Muscle of leg (tissue), 11 donors: ENCODE results near the gene RABL3. TPM values are rescaled to one million over a fixed set of nuclear protein-coding genes. Genes with fewer than 3 reads are reported as not detected.
A peak's percentile ranks its signal among the peaks of the same experiment; 100 is the strongest.
"Not testable (repeated sequence)": the region's sequence is repeated elsewhere in the genome, so short reads cannot be mapped to it uniquely, and the experiment has no call there.

Experiments used
- DNase-seq: peaks from one replicate; pipeline ENCODE4 v3.0.0; 2013
- H3K27ac ChIP-seq: one replicate; pipeline ENCODE4 v1.5.1; 2013; ENCODE audit warnings: mild to moderate bottlenecking, low read length, control low read depth
- H3K27me3 ChIP-seq: one replicate; pipeline ENCODE4 v1.6.1; 2013; ENCODE audit warnings: low read length; ENCODE audit not compliant: control insufficient read depth, insufficient read depth
- H3K36me3 ChIP-seq: one replicate; pipeline ENCODE4 v1.6.1; 2013; ENCODE audit warnings: low read length; ENCODE audit not compliant: control insufficient read depth, insufficient read depth
- H3K4me1 ChIP-seq: one replicate; pipeline ENCODE4 v1.6.1; 2013; ENCODE audit warnings: low read length; ENCODE audit not compliant: control insufficient read depth, insufficient read depth
- H3K4me3 ChIP-seq: one replicate; pipeline ENCODE4 v1.5.1; 2013; ENCODE audit warnings: low read length, control low read depth
- H3K9me3 ChIP-seq: replicated peaks from 2 replicates; pipeline ENCODE4 v1.6.1; 2013; ENCODE audit warnings: low read depth, low read length; ENCODE audit not compliant: control insufficient read depth
- WGBS: methylation state at CpG from one replicate; pipeline ENCODE4 v1.1.5; 2013; ENCODE audit warnings: missing lambda C conversion rate; ENCODE audit not compliant: insufficient coverage; 5-methylcytosine and 5-hydroxymethylcytosine counted together
- polyA plus RNA-seq, 8 donors: library from polyadenylated mRNA; unstranded; fragments of 120-200 nt; gene quantifications; one replicate each; pipeline versions ENCODE4 v1.2.1 to v1.2.3, GENCODE V29; 2013; ENCODE audit warnings: inconsistent platforms in 1 of 8, low replicate concordance in 1 of 8; ENCODE audit not compliant: insufficient read length in 8 of 8, insufficient read depth in 1 of 8
- total RNA-seq: library from RNA; stranded (reverse); fragments of 120-200 nt; gene quantifications from one replicate; pipeline ENCODE4 v1.2.4, GENCODE V29; 2013

The RABL3 gene
- total and polyA plus RNA-seq, 9 donors, result 14.7 to 23.0 (median 22.0) TPM

- peaks cover 18% of the 10 kb centered on the region for H3K36me3 ChIP-seq
- H3K27me3 ChIP-seq, result no peaks in the 10 kb centered on the region
- 67% methylated on average over 3 of the region's 4 CpGs for WGBS
- no peaks in the 10 kb centered on the region for H3K9me3 ChIP-seq
- H3K27ac ChIP-seq, result no peak overlapping the region
- no peak for DNase-seq
- no peak overlapping the region for H3K4me3 ChIP-seq
- no peaks in the 10 kb centered on the region for H3K4me1 ChIP-seq
Observed at GRCh38 chr3:120770891-120771290, 28.6 kb upstream of the RABL3 start.

- Histone ChIP-seq H3K27me3 (no peaks in the 10 kb centered on the region), H3K9me3 (no peaks in the 10 kb centered on the region), H3K27ac (no peak overlapping the region), H3K4me1 (no peaks in the 10 kb centered on the region), H3K36me3 (peaks cover 10% of the 10 kb centered on the region), H3K4me3 (no peak overlapping the region)
- no CpG with 5 or more reads among the region's 2 CpGs for WGBS
- DNase-seq, result no peak
Observed at GRCh38 chr3:120769436-120769835, 27.1 kb upstream of the RABL3 start.

DNA sequence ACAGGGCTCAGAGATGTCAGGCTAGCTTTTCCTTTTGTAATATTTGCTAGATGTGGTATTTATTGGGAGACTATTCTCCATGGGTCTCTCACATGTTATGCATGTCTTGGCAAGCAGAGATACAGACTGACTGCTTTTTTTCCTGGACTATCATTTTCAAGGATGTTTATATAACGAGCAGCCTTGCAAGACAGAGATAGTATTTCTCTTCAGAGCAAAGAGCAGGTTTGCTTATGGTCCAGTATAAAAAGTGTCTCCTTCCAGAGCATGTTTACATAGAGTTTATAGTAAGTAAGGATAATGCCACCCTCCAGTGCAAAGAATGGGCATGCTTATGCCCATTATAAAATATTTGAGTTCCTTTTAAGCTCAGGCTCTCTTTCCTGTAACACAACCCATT, 24.8 kb upstream of the RABL3 start:
- Histone ChIP-seq H3K36me3 (peaks cover 5% of the 10 kb centered on the region), H3K27me3 (no peaks in the 10 kb centered on the region), H3K27ac (no peak overlapping the region), H3K4me1 (no peaks in the 10 kb centered on the region), H3K4me3 (no peak overlapping the region), H3K9me3 (no peaks in the 10 kb centered on the region)
- no peak for DNase-seq
- 40% methylated on average over 1 of the region's 1 CpG for WGBS

- H3K36me3 ChIP-seq, result peaks cover 5% of the 10 kb centered on the region
- no peak for DNase-seq
- no peaks in the 10 kb centered on the region for H3K4me1 ChIP-seq
- no CpG with 5 or more reads among the region's 3 CpGs for WGBS
- no peaks in the 10 kb centered on the region for H3K27me3 ChIP-seq
- H3K4me3 ChIP-seq, result no peak overlapping the region
- no peaks in the 10 kb centered on the region for H3K9me3 ChIP-seq
- H3K27ac ChIP-seq, result no peak overlapping the region
Observed at GRCh38 chr3:120766576-120766975, 24.3 kb upstream of the RABL3 start.

DNA sequence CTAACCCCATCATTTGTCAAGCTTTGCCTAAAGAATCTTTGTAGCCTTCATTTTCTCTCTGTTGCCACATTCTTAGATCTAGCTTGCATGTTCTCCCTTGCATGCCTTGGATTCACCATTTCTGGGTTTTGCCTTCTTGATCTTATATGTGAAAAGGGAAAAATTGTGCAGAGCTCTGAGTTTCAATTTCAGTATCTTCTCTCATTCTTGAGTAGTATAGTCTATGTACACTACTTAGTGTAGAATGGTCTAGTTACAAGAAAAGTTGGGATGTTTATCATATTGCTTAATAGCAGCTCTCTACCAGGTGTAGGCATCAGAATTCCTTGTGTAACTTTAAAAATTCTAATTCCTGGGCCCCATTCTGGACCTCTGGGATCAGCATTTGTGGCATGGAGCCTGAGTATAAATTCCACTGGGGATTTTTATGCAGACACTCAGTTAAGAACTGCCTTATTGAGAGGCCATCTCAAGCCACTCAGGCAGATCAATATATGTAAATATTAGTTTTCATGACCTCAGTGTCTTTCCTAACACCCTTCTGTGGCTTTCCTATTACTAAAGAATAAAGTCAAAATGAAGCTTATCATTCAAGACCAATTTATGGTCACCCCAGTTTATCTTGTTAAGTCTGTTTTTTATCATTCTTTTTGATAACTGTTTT, 23.6 kb upstream of the RABL3 start:
- Histone ChIP-seq H3K27ac (no peak overlapping the region), H3K4me3 (no peak overlapping the region), H3K9me3 (no peaks in the 10 kb centered on the region), H3K4me1 (no peaks in the 10 kb centered on the region), H3K27me3 (no peaks in the 10 kb centered on the region), H3K36me3 (peaks cover 5% of the 10 kb centered on the region)
- no peak for DNase-seq

DNA sequence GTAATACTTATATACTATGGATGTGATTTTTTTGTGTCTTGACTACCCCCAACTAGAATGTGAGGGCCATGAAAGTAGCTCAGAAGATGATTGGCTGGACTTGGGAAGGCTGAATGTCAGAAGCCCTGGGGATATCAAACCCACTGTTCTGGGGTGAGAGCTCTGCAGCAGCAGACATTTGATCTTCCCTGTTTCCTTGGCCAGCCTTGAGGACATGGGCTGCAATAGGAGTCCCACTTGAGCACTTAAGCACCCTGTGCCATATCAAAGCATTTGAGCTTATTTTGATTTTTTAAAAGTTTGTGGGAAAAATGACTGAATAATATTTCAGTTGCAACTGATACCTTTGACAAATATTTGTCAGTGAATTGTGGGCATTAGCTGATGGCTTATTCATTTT, 21.9 kb upstream of the RABL3 start:
- Histone ChIP-seq H3K36me3 (no peaks in the 10 kb centered on the region), H3K4me3 (no peak overlapping the region), H3K27me3 (no peaks in the 10 kb centered on the region), H3K27ac (no peak overlapping the region), H3K4me1 (no peaks in the 10 kb centered on the region), H3K9me3 (no peaks in the 10 kb centered on the region)
- DNase-seq, result no peak

GRCh38 chr3:120763601-120764000, 21.3 kb upstream of the RABL3 start:
- DNase-seq, result no peak
- Histone ChIP-seq H3K4me3 (no peak overlapping the region), H3K9me3 (no peaks in the 10 kb centered on the region), H3K4me1 (no peaks in the 10 kb centered on the region), H3K36me3 (no peaks in the 10 kb centered on the region), H3K27me3 (no peaks in the 10 kb centered on the region), H3K27ac (no peak overlapping the region)
- WGBS, result 64% methylated on average over 1 of the region's 1 CpG

DNA sequence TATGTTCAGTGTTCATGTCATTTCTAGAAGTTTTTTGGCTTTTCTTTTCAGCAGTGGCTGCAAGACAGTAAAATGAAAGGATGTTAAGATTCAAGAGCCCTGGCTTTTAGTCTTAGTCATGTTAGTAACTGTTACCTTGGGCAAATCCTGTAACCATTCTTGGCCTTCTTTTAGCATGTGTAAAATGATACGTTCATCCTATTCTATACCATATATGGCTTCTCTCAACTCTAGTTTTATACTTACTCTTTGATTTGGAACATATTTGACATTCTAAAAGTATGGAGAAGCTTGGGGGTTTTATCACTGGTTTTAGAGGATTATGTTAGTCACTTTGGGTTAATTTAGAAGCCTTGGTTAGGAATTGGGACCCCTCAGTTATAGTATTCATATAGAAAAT, 20.3 kb upstream of the RABL3 start:
- WGBS, result no CpG with 5 or more reads among the region's 1 CpG
- Histone ChIP-seq H3K36me3 (no peaks in the 10 kb centered on the region), H3K27ac (no peak overlapping the region), H3K4me3 (no peak overlapping the region), H3K4me1 (no peaks in the 10 kb centered on the region), H3K9me3 (no peaks in the 10 kb centered on the region), H3K27me3 (no peaks in the 10 kb centered on the region)
- DNase-seq, result no peak

GRCh38 chr3:120758551-120758950, 16.2 kb upstream of the RABL3 start:
- WGBS, result no CpG with 5 or more reads among the region's 4 CpGs
- not testable (repeated sequence) for H3K4me3 ChIP-seq, H3K27me3 ChIP-seq

DNA sequence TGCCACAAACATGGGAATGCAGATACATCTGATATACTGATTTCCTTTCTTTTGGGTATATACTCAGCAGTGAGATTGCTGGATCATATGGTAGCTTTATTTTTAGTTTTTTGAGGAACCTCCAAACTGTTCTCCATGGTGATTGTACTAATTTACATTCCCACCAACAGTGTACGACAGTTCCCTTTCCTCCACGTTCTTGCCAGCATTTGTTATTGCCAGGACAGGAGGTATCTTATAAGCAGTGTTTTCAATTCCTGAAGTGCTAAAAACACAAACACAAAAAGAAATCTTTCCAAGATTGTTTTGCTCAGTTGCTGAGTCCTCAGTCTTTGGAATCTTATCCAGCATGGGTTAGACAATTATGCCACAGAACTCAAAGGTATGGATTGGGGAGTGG, 13.7 kb upstream of the RABL3 start:
- Histone ChIP-seq H3K9me3 (no peaks in the 10 kb centered on the region), H3K27me3 (no peaks in the 10 kb centered on the region), H3K4me1 (no peaks in the 10 kb centered on the region), H3K36me3 (peaks cover under 1% of the 10 kb centered on the region), H3K4me3 (no peak overlapping the region), H3K27ac (no peak overlapping the region)
- DNase-seq, result peak; percentile 11
- no CpG with 5 or more reads among the region's 2 CpGs for WGBS

More at GRCh38 chr3:120758551-120758950, 16.2 kb upstream of the RABL3 start:
- not testable (repeated sequence) for DNase-seq, H3K27ac ChIP-seq, H3K36me3 ChIP-seq, H3K4me1 ChIP-seq, H3K9me3 ChIP-seq

DNA sequence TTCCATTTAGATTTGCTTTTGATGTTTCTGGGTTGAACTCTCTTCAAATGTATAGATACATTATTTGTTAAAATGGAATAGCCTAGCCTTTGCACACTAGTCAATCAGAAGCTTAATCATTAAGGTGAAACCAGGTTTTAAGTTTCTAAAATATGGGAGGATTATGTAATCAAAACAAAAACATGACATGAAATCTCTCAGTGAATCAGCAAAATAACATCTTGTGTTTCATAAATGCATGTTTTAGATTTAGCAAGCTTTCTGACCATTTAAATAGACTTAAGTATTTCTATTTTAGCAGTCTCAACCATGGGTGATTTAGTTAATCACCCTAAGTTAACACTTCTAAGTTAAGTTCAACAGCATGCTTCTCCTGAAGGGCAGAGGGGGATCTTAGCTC, 11.5 kb upstream of the RABL3 start:
- Histone ChIP-seq H3K27ac (no peak overlapping the region), H3K4me1 (no peaks in the 10 kb centered on the region), H3K36me3 (peaks cover 2% of the 10 kb centered on the region), H3K4me3 (no peak overlapping the region), H3K9me3 (no peaks in the 10 kb centered on the region), H3K27me3 (no peaks in the 10 kb centered on the region)
- DNase-seq, result no peak
